HG03159 (cell line): ENCODE results near the gene EDEM3.
A peak's percentile ranks its signal among the peaks of the same experiment; 100 is the strongest.
"Not testable (repeated sequence)": the region's sequence is repeated elsewhere in the genome, so short reads cannot be mapped to it uniquely, and the experiment has no call there.

Source experiments
- ATAC-seq: cut with Tn5 transposase; IDR thresholded peaks from one replicate; pipeline ENCODE4 v1.9.1; 2021; ENCODE audit warnings: mild to moderate bottlenecking, moderate library complexity; ENCODE audit not compliant: unreplicated experiment

EDEM3 gene

GRCh38 chr1:184680611-184681225, 73.9 kb downstream of the EDEM3 start:
- not testable (repeated sequence) for ATAC-seq

DNA sequence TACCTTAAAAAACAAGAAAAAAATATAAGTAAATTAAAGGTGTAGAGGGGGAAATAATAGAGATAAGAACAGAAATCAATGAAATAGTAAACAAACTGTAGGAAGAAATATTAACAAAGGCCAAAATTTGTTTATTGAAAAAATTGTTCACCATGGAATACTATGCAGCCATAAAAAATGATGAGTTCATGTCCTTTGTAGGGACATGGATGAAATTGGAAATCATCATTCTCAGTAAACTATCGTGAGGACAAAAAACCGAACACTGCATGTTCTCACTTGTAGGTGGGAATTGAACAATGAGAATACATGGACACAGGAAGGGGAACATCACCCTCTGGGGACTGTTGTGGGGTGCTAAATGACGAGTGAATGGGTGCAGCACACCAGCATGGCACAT, 75.2 kb downstream of the EDEM3 start:
- not testable (repeated sequence) for ATAC-seq

GRCh38 chr1:184677344-184677743, 77.3 kb downstream of the EDEM3 start:
- no peak for ATAC-seq

GRCh38 chr1:184673305-184673704, 81.4 kb downstream of the EDEM3 start:
- no peak for ATAC-seq

DNA sequence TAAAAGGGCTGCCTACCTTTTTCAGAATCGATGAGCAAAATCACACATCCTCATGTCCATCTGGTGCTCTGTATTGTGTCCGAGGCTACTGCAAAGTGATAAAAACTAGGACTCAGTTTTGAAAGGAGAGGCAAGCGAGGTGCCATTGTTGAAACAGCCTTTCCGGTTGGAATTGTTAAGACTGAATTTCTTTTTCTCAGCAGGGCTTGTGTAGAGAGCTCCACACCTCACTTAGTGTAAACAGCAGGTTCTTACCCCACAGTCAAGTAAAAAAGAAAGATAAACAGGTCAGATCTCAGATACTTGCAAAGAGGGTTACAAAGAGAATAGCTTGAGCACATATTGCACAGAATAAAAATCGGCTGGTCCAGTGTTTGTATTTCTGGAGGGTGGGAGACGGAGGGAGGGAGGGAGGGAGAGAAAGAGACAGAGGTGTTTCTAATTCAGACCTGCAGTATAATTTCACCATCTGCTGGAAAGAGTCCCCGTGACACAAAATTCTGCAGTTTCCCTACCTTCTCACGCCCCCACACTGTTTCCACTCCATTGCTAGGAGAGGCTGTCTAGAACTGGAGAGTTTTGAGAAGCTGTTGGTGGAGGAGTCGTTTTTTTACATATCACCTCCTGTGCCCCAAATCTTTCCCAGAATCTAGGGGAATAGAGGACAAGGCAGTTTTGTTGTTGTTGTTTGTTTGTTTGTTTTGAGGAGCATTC, 82.5 kb downstream of the EDEM3 start:
- ATAC-seq: no peak

GRCh38 chr1:184669391-184669790, 85.3 kb downstream of the EDEM3 start:
- ATAC-seq: no peak

DNA sequence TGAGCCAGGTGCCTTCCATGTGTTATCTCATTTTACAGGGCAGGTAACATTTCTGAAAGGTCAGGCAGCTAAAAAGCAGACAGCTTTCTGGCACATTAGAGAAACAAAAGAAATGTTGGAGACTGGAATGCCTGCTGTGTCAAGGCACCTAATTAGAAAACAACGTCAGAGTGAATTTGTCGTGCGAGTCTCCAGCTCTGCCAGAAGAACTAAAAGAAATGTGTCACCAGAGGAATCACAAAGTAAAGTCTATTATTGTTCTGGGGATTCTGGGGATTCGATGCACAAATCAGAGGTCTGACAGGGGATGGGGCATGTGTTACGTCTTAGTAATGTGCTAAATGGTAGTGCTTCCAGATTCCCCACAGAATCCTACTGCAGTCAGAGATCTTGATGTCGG, 89.3 kb downstream of the EDEM3 start:
- ATAC-seq: no peak

GRCh38 chr1:184664661-184665060, 90.0 kb downstream of the EDEM3 start:
- no peak for ATAC-seq

DNA sequence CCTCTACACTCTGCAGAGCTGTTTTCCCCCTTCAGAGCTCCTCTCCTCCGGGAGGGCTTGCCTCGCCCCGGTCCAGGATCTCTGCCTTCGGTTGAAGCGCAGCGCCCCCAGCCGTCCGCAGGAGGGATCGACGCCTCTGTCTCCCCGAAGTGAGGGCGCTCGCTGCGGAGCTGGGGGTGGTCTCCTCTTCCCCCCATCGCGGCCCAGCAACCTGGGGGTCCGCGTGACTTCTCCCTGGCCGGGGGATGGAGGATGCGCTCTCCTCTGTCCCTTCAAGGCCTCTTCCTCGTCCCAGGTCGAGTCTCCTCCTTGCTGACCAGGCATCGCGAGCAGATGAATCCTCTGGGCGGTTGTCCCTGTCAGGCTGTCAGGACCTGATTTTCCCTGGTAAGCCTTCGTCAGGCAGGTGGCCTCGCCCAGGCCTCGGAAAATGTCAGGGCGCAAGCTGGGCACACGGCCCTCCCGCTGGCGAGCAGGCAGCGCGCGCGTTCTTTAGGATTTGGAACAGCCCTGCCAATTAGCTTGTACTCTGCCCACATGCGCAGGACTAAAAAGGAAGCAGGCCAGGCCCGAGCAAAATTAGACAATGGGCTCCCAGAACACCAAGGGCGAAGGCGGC, 90.5 kb downstream of the EDEM3 start:
- ATAC-seq: peak; percentile 76

GRCh38 chr1:184661801-184662200, 92.9 kb downstream of the EDEM3 start:
- ATAC-seq: no peak

- no peak for ATAC-seq
These were observed 94.0 kb downstream of the EDEM3 start for GRCh38 chr1:184660462-184661191.

DNA sequence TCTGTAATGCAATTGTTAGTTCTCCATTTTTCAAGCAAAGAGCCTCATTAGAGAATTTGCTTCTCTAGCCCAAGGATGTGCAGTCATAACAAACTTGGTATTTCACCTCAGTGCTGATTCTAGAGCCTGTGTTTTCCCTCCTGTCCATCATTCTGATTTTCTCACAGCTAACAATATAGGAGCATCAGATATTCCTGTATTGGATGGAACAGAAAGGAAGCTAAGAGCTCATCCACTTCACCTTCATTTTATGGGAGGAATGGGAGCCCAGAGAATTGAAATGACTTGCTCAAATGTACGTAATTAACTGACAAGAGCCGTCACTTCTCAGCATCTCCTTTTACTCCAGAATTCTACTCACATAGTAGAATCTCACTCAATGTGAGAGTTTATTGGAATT, 96.6 kb downstream of the EDEM3 start:
- no peak for ATAC-seq

DNA sequence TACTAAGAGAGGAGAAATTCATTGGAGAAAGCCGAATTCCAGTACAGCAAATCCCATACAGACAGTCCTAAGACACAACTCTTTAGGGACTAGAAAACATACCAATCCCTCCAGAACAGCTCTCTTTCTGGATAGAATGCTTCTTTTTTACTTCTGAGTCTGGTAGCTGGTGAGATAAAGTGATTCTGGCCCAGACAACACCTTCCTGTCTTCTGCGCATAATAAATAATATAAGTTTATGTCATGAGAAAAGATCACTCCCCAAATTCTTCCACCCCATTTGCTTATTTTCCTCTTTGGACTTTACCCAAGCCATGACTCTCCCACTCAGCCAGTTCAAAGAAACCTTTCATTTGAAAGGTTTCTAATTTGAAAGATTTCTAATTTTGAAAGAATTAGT, 98.4 kb downstream of the EDEM3 start:
- no peak for ATAC-seq

GRCh38 chr1:184655185-184655584, 99.5 kb downstream of the EDEM3 start:
- ATAC-seq: no peak

DNA sequence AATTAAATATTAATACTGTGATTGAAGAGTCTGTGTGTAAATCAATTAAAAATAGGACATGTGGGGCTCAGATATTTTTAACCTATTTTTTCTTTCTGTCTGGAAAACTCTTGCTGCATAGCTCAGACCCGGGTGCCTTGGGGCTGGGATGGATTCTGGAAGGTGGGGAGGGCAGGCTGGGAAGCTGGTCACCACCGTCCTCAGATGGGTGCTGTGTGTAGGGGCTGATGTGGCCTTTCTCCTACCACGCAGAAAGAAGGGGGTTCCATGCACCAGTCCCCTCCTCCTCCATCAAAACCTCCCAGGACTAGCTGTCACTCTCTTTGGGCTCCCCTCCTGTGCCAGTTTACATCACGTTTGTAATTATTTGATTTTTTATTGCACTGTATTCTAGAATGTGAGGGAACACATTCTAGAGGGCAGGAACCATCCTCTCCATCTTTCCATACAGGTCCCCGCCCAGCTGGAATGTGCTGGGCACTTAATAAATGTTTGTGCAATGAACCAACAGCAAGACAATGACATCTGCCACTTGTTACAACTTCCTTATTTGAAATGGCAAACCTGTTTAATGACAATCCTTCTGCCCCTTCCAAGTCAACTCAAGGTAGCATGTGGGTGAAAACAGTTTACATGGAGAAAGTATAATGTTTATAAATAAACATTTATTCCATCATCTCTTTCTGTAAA, 104.3 kb downstream of the EDEM3 start:
- ATAC-seq: no peak

- ATAC-seq: peak; percentile 71
These were observed 105.2 kb downstream of the EDEM3 start for GRCh38 chr1:184649451-184649888.

DNA sequence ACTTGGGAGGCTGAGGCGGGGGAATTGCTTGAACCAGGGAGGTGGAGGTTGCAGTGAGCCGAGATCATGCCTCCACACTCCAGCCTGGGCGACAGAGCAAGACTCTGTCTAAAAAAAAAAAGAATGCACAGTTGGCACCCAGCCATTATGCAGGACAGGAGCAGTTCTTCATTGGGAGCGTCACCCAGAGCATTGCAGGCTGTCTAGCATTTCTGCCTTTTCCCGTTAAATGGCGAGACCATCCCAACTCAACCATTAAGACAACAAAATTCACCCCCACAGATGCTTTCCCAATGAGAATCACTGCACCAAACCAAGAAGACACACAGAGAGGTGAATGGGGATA, 105.8 kb downstream of the EDEM3 start:
- no peak for ATAC-seq

DNA sequence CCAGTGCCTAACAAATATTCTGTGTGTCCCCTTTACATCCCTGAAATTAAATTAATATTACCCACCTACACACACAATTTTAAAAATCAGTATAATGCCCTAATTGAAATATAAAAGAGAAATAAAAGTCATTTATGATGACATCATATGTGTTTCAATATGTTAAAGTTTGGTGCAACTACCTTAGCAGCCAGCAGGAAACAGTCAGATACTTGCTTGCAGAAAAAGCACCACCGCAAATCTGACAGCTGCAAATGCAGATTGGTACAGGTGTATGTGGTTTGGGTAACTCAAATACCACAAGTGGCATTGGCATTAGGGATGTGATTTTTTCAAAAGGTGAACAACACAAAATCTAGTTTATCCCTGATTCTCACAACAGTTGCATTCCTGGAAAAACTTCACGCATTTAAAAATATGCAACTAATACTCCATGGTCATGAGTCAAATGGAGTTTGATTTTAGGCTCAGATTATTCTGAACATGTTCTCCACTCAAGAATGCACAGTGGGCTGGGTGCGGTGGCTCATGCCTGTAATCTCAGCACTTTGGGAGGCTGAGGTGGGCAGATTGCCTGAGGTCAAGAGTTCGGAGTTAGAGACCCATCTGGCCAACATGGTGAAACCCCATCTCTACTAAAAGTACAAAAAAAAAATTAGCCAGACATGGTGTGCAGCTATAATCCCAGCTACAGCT, 106.3 kb downstream of the EDEM3 start:
- no peak for ATAC-seq

GRCh38 chr1:184647471-184647870, 107.2 kb downstream of the EDEM3 start:
- no peak for ATAC-seq

GRCh38 chr1:184646824-184647223, 107.8 kb downstream of the EDEM3 start:
- ATAC-seq: no peak
